Neural cell (in vitro differentiated cells): Measurements from ENCODE around the gene WNK2.

ENCODE experiments used
- EP300 ChIP-seq: fragments of 450-650 bp; conservative IDR thresholded peaks from 2 replicates; pipeline ENCODE4 v1.6.1; 2014; ENCODE audit warnings: antibody characterized with exemption, mild to moderate bottlenecking, moderate library complexity; ENCODE audit not compliant: poor library complexity, severe bottlenecking
- MXI1 ChIP-seq: fragments of 450-650 bp; conservative IDR thresholded peaks from 2 replicates; pipeline ENCODE4 v1.6.1; 2014; ENCODE audit warnings: antibody characterized with exemption, mild to moderate bottlenecking; ENCODE audit not compliant: poor library complexity, severe bottlenecking
- POLR2AphosphoS5 ChIP-seq: IDR thresholded peaks from 2 replicates; pipeline ENCODE4 v1.6.1; 2012
- SMC3 ChIP-seq: fragments of 450-650 bp; conservative IDR thresholded peaks from 2 replicates; pipeline ENCODE4 v1.6.1; 2014; ENCODE audit warnings: antibody characterized with exemption, mild to moderate bottlenecking, moderate library complexity; ENCODE audit not compliant: poor library complexity
- TF ChIP-seq, protein P1 (sequence below): fragments of 450-650 bp; IDR thresholded peaks from 2 replicates; pipeline ENCODE4 v1.5.1; 2014; ENCODE audit warnings: antibody characterized with exemption, mild to moderate bottlenecking, moderate library complexity; ENCODE audit not compliant: poor library complexity, severe bottlenecking
- TF ChIP-seq, protein P2 (sequence below): IDR thresholded peaks from 2 replicates; pipeline ENCODE4 v1.6.1; 2012; ENCODE audit warnings: borderline replicate concordance

DNA sequence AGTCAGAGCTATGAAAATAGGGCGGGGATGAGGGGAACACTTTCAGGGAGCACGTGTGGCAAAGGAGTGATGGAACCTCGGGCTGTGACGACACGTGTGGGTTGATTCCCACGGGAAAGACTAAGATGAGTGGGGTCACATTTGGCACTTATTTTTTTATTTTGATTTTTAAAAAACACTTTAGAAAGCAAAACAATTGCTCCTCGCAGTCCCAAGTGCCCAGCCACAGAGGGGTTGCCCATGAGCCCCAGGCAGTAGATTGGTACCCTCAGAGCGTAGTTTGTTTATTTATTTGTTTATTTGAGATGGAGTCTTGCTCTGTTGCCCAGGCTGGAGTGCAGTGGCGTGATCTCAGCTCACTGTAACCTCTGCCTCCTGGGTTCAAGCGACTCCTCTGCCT lies 69.7 kb downstream of the WNK2 start:
- TF ChIP-seq, protein P1, sequence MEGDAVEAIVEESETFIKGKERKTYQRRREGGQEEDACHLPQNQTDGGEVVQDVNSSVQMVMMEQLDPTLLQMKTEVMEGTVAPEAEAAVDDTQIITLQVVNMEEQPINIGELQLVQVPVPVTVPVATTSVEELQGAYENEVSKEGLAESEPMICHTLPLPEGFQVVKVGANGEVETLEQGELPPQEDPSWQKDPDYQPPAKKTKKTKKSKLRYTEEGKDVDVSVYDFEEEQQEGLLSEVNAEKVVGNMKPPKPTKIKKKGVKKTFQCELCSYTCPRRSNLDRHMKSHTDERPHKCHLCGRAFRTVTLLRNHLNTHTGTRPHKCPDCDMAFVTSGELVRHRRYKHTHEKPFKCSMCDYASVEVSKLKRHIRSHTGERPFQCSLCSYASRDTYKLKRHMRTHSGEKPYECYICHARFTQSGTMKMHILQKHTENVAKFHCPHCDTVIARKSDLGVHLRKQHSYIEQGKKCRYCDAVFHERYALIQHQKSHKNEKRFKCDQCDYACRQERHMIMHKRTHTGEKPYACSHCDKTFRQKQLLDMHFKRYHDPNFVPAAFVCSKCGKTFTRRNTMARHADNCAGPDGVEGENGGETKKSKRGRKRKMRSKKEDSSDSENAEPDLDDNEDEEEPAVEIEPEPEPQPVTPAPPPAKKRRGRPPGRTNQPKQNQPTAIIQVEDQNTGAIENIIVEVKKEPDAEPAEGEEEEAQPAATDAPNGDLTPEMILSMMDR = no peak
- TF ChIP-seq SMC3 = no peak
- TF ChIP-seq, protein P2, sequence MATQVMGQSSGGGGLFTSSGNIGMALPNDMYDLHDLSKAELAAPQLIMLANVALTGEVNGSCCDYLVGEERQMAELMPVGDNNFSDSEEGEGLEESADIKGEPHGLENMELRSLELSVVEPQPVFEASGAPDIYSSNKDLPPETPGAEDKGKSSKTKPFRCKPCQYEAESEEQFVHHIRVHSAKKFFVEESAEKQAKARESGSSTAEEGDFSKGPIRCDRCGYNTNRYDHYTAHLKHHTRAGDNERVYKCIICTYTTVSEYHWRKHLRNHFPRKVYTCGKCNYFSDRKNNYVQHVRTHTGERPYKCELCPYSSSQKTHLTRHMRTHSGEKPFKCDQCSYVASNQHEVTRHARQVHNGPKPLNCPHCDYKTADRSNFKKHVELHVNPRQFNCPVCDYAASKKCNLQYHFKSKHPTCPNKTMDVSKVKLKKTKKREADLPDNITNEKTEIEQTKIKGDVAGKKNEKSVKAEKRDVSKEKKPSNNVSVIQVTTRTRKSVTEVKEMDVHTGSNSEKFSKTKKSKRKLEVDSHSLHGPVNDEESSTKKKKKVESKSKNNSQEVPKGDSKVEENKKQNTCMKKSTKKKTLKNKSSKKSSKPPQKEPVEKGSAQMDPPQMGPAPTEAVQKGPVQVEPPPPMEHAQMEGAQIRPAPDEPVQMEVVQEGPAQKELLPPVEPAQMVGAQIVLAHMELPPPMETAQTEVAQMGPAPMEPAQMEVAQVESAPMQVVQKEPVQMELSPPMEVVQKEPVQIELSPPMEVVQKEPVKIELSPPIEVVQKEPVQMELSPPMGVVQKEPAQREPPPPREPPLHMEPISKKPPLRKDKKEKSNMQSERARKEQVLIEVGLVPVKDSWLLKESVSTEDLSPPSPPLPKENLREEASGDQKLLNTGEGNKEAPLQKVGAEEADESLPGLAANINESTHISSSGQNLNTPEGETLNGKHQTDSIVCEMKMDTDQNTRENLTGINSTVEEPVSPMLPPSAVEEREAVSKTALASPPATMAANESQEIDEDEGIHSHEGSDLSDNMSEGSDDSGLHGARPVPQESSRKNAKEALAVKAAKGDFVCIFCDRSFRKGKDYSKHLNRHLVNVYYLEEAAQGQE = no peak
- no peak for TF ChIP-seq EP300
- no peak for TF ChIP-seq POLR2AphosphoS5
- TF ChIP-seq MXI1 = no peak
